GM12864 (cell line): ENCODE data around the gene USP48.

Experiments used
- DNase-seq: peaks from one replicate; pipeline ENCODE4 v3.0.0-alpha.2; 2011; ENCODE audit warnings: low read depth
- H3K4me3 ChIP-seq: 2 replicates; pipeline ENCODE4 v1.5.1; 2011; ENCODE audit warnings: mild to moderate bottlenecking, low read depth, low read length, control low read depth
- CTCF ChIP-seq: IDR thresholded peaks from 2 replicates; pipeline ENCODE4 v1.5.1; 2011; ENCODE audit warnings: low read depth, mild to moderate bottlenecking, moderate library complexity, low read length, control low read depth, inconsistent platforms; ENCODE audit errors: missing control alignments

Gene USP48

GRCh38 chr1:21669258-21670058, 113.5 kb downstream of the USP48 start, which contains the start of gene RAP1GAP:
RAP1GAP (minus strand) TSS chr1:21669357; CDS start chr1:21620032, 49,325 bp downstream.
- no peak for DNase-seq

GRCh38 chr1:21668951-21669257, 114.0 kb downstream of the USP48 start:
- no peak for DNase-seq
- TF ChIP-seq CTCF: no peak
- H3K4me3 ChIP-seq: no peak overlapping the region

More at GRCh38 chr1:21669258-21670058, 113.5 kb downstream of the USP48 start, which contains the start of gene RAP1GAP:
- TF ChIP-seq CTCF: no peak
- no peak within 1 kb of the TSS for H3K4me3 ChIP-seq

GRCh38 chr1:21668232-21668950, 114.6 kb downstream of the USP48 start:
- DNase-seq: no peak
- TF ChIP-seq CTCF: no peak
- no peak overlapping the region for H3K4me3 ChIP-seq

GRCh38 chr1:21667348-21668231, 115.4 kb downstream of the USP48 start:
- DNase-seq: no peak
- TF ChIP-seq CTCF: no peak
- no peak overlapping the region for H3K4me3 ChIP-seq

GRCh38 chr1:21666576-21667320, 116.2 kb downstream of the USP48 start:
- TF ChIP-seq CTCF: no peak
- H3K4me3 ChIP-seq: no peak overlapping the region
- DNase-seq: no peak
